Measurements from ENCODE around the gene ISLR.
"Not testable (repeated sequence)": the region's sequence is repeated elsewhere in the genome, so short reads cannot be mapped to it uniquely, and the experiment has no call there.

ISLR gene

DNA sequence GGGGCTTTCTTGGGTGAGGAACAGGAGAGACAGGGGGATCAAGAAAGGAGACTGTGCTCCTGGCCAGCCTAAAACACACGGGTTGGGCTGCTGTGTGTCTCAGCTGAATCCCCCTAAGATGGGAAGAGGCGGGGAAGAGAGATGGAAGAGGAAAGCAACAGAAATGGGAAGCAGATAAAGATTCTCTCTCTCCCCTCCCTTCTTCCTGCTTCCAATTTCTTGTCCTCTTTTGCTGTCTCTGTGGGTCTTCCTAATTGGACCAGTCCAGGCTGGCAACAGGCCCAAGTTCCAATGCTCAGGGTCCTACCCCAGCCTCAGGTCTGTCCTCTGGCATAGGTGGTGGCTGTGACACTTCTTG, 36.0 kb upstream of the ISLR start:
- DNase-seq, result no peak

- DNase-seq, result no peak
These were observed 34.9 kb upstream of the ISLR start for GRCh38 chr15:74138642-74139041.

DNA sequence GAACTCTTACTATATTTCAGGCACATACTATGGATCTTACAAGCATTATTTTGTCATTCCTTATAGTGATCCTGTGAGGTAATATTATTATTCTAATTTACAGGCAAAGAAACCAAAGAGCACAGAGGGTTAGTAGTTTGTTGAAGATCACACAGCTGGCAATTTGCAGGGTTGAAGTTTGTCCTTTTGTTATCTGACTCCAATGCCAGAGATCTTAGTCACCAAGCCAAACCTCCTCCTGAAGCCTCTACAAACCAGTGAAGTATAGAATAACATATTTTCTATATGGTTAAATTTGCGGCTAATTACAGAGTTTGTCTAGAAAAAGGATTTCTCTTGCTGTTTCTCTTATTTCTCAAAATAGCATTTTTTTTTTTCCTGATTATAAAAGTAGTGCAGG, 31.9 kb upstream of the ISLR start:
- no peak for DNase-seq

DNA sequence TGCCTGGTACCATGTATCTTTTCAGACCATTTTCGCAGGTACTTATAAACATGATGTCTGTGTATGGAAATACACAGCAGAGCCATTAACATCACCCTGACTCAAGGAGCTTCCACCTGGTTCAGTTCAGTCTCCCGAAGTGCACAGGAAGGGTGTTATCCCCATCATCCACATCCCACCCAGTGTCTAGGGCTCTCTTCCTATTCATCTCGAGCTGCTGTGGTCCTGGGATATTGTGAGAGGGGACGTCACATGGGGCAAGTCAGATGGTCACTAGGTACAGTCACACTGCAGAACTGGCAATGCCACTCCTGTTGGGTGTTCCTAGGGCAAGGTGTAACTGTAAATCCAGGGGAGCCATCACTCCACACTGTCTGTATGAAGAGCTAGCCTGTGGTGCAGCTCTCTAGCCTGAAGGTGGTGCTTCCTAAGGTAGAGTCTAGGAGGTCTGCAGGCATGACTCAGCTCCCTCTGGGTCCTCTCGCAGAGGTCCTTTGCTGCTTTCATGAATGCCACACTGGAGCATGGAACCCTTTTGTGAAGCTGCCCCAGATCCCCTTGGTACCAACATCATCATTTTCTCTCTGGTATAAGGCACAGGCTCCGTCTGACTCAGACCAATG, 29.2 kb upstream of the ISLR start:
- DNase-seq, result no peak

- DNase-seq, result no peak
These were observed 27.2 kb upstream of the ISLR start for GRCh38 chr15:74146277-74146800.

DNA sequence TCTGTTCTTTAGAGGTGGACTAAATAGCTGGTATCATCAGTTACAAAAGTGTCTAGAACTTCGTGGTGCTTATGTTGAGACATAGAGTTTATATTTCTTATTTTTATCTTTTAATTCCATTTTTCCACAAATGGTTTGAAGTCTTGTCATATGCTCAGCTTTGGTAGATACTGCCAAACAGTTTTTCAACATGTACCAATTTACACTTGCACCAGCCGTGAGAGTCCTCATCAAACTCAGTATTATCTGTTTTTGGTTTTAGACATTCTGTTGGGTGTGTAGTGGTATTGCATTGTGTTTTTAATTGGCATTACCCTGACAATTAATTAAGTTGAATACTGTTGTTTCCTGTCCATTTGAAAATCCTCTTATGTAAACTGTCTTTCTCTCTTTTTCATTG, 26.5 kb upstream of the ISLR start:
- DNase-seq, result no peak

GRCh38 chr15:74155766-74156417, 17.6 kb upstream of the ISLR start:
- DNase-seq, result no peak

DNA sequence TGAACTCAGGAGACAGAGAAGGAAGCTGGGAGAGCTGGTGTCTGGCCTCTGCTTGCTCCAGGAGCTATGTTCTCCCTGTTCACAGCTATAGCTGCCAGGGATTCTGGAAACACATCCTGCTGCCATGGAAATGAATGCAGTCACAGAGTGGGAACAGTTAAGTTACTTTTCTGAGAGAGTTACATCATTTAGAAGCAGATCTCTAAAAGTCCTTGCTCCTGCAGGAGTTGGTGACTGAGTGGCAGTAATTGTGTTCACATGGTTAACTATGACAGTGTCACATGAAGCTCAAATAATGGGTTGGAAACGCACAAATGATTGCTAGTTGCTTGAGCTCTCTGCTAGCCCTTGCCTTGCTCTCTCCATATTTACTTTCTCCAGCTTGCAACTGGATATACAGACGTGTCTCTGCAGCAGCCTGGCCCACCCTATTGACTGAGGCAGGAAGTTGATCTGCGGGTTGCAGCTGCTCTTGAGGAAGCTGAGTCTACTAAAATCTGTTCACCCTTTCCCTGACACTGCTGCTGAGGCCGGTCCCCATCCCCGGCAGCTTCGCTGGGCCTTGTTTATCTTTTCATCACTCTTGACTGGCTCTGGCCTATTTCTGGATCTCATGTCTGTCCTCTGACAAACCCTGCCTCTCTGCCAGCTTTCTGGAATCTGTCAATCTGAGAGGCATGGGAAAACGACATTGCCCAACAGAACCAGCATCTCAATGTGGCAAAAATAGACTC, 16.7 kb upstream of the ISLR start:
- DNase-seq, result no peak

DNA sequence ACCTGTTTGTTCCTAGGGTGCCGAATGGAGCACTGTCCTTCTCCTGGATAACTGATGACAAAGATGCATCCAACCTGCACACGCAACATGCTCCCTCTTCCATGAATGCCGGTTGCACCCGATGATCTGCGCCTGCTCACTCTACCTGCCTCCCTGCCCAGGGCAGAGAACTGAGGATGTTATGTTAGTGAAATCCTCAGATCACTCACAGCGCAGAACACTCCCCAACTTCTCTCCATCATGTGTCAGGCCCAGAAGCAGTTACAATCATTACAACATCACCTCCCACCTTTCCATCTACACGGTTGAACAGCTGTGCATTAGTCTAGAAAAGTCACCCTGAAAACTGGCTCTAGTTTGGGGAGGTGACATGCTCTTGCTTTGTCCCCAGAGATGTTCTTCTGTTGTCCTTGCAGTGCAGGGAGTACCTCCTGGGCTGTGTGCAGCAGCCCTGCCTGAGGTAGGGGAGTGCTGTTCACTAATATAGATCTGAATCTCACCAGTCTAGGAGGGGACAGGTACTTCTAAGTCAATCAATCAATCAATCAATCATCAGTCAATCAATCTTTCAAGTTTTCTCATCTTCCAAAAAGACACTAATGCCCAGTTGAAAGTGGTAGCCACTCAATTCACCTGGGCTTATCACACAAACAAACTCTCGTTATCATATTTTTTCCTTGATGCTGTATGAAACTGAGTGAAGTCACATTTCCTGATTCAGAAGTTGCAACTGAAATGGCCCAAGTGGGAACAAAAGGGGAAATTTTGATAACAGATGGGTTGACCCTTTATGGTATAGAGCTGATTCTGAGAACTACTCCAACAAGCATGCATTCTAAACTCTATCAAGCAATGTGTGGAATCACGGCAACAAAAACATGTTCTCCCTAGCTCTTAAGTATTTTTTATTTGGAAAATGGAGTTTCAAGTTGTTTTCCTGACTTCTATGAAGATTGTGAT, 15.4 kb upstream of the ISLR start:
- DNase-seq, result no peak

GRCh38 chr15:74158855-74159650, 14.5 kb upstream of the ISLR start:
- no peak for DNase-seq

- DNase-seq, result no peak
These were observed 13.7 kb upstream of the ISLR start for GRCh38 chr15:74159773-74160172.

DNA sequence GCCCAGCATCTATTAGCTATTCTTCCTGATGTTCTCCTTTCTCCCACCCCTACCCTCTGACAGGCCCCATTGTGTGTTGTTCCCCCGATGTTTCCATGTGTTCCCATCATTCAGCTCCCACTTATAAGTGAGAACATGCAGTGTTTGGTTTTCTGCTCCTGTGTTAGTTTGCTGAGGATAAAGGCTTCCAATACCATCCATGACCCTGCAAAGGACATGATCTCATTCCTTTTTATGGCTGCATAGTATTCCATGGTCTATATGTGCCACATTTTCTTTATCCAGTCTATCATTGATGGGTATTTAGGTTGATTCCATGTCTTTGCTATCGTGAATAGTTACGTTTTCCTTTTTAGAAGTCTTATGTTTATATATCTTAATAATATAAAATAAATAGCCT, 13.1 kb upstream of the ISLR start:
- not testable (repeated sequence) for DNase-seq

DNA sequence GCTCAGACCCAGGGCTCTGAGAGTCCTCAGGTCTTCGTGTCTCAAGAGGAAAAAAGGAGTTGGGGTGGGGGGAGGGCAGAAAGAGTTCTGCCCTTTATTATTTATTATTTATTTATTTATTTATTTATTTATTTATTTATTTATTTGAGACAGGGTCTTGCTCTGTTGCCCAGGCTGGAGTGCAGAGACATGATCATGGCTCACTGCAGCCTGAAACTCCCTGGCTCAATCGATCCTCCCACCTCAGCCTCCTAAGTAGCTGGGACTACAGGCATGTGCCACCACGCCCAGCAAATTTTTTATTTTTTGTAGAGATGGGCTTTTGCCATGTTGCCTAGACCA, 11.3 kb upstream of the ISLR start:
- DNase-seq, result not testable (repeated sequence)

GRCh38 chr15:74165461-74165860, 8.0 kb upstream of the ISLR start:
- no peak for DNase-seq

DNA sequence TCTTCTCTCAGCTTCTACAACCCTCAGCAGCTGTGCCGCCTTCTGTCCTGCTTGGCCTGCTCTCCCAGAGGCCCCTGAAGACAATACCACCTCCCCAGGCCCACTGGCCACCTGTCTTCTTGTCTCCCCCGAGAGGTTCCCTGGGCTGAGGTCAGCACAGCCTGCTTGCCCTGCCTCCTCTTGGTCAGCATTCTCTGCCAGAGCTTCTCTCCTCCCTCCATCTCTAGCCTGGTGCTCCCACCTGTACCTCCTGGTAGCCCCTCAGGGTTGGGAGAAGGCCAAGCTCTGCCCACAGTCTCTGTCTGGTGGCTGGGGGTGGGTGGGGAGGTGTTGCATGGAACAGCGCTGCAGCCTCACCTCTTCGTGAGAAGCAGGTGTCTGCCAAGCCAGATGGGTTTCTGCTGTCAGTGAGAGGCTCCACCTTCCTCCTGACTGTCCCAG, 5.6 kb upstream of the ISLR start:
- DNase-seq, result no peak

- no peak for DNase-seq
These were observed 4.8 kb upstream of the ISLR start for GRCh38 chr15:74168711-74169126.

DNA sequence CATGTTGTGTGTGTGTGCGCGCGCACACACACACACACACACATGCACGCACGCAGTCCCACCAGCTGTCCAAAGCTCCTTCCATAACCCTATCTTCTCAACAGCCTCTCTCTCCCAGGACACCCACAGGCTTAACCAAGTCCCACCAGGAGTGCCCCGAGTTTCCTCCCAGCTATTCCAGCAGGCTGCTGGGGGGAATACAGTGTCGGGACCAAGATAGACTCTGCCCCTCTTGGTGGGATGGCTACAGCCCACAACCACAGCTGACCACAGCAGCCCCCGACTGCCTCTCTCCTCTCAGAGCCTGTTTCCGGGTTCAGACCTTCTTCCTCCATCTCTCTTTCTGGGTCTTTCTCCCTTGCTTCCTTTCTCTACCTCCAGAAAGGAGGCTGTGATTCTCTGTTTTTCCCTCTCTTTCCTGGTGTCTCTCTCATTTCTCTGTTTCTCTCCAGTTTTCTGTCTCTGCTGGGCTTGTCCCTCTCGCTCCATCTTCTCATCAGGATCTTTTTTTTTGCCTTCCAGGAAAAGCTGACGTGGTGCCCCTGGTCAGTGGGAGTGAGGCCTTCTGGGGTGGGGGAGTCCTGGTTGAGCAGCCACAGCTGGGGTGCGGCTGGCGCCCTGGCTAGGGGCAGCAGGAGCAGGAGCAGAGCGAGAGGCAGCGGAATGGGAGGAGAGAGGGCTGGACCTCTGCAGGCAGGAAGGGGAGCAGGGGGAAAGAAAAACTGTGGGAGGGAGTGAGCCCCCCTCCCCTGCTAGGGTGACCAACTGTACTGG, 3.3 kb upstream of the ISLR start:
- DNase-seq, result no peak

- no peak for DNase-seq
These were observed 2.5 kb upstream of the ISLR start for GRCh38 chr15:74170875-74171578.

GRCh38 chr15:74171965-74172541, 1.5 kb upstream of the ISLR start:
- no peak for DNase-seq

DNA sequence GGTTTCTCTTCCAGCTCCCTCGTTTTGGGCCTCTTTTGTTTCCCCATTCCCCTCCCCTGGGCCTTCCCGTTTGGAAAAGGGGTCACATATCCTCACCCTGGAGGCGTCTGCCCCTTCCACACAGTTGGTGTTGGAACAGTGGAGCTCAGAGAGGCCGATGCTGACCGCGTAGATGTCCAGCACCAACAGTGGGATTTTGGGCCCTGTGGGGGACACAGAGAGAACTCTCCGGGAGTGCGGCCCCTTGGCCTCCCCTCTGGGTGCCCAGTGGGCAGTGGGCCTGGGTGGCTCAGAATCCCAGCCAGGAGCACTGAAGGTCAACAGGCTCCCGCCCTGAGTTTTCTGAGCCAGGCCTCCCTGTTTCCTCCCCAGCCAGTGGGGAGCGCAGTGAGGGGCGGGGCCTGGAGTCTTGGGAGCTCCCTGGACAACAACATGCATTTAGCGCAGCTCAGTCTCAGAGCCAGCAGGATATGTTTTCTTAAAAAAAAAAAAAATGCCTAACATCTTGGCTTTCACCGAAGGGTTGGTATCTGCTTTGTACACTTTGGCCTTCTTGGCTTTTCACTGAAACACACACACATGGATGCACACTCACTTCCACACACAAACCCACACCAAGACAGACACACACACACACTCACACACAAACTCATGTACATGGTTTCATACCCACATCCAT, 670 bp upstream of the ISLR start:
- DNase-seq, result no peak
